NCI-H146 treated with DMSO at 0.1 percent for 48 hours (cell line): ENCODE data around the gene PPP3R1.

Experiments used
- DNase-seq: peaks from one replicate; lab custom pipeline; 2025; ENCODE audit not compliant: unreplicated experiment; lab: John Stamatoyannopoulos, UW

PPP3R1 gene, protein sequence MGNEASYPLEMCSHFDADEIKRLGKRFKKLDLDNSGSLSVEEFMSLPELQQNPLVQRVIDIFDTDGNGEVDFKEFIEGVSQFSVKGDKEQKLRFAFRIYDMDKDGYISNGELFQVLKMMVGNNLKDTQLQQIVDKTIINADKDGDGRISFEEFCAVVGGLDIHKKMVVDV

DNA sequence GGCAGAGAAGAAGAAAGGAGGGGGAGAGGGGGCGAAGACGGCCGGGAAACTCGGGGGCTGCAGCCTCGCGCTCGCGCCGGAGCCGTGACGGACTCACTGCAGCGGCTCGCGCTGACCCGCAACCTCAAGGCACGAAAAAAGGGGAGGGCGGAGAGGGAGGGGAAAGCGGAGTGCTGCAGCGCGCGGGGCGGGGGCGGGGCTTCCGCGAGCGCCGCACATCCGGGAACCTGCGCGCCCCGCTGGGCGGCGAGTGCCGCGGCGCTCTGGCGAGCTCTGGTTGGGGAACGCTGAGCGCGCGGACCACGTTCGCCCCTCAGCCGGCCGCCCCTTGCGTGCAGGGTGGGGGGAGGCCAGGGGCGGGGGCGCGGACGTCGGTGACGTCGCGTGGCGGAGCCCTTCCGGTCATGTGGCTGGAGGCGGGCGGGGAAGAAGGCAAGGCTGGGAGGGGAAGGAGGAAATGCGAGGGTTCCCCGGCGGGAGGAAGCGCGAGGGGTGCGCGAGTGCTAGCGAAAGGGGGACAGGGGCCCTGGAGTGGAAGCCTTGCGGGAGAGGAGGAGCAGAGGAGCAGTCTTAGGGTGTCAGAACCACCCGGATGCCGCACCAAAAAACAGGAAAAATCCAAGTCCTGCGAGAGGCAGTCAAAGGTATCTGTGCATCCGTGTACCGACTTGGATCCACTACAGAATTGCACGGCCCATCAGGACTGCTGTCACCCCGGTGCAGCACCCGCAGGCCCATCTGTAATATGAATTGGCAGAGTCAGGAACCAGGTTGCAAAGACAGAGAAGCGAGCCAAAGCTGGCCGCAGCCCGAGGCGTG is at the start of gene PPP3R1:
TSS of gene PPP3R1 (minus strand) at position 133 of the 819 bp plus-strand sequence. CDS start 405 bp downstream, outside the sequence.
- DNase-seq, result peak; percentile 81

GRCh38 chr2:68295516-68295915 is 43.2 kb upstream of the PPP3R1 start:
- DNase-seq, result no peak

GRCh38 chr2:68294913-68295312 is 42.6 kb upstream of the PPP3R1 start:
- DNase-seq, result no peak

DNA sequence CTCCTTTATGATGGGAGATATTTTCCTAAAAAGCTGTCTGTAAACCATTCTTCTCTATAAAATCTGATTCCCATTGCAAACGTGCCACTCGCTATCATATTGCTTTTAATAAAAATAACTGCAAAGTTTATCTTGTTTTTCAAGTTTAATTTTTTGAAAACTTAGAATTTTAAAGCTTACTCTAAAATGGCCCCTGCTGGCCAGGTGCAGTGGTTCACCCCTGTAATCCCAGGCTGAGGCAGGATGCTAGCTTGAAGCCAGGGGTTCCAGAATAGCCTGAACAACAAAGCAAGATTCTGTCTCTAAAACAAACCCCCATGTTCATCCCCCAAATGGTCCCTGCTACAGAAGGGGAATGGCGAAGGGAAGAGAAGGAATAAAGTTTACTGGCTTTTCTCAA is 41.9 kb upstream of the PPP3R1 start:
- DNase-seq, result no peak

GRCh38 chr2:68293755-68294154 is 41.4 kb upstream of the PPP3R1 start:
- DNase-seq, result no peak

DNA sequence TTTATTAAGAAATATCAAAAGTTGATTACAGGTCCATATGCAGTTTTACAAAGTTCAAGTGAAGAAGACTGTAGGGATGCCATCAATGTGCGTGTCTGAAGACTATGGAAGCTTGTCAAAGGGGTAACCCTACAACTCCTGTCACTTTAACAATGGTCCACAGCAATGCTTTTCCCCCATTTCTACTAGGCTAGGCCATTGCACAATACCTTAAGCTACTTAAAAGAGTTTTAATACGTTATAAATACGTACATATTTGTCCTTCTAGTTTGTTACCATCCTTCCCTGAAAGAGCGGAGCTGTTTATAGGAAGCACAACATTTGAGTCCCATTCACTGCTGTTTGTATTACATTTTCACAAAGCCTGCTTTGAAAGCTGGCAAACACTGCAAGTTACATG is 40.7 kb upstream of the PPP3R1 start:
- no peak for DNase-seq

DNA sequence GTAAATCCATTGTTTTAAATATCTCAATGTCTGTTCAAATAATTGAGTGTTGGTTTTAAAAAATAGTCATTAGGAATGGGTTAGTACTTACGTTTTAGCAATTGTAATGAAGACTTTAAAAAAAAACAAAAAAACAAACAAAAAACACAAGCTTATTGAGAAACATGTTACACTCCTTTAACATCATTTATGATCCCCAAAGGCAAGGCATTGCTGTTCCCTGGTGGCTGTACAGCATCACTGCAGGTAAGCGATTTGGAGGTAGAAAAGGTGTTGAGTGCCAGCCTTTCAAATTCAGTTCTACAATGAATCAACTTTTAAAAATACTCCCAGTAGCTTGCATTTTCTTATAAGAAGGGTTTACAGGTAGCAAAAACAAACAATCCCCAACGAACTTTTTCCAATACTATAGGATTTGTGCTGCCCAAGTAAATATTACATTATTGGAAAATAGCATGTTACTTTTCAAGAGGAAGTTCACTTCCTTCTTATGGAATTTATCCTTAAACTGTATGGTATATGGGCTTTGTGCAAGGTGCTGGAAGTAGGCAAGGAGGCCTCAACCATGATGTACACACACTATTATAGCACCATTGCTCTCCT is 39.9 kb upstream of the PPP3R1 start:
- peak; percentile 7 for DNase-seq

DNA sequence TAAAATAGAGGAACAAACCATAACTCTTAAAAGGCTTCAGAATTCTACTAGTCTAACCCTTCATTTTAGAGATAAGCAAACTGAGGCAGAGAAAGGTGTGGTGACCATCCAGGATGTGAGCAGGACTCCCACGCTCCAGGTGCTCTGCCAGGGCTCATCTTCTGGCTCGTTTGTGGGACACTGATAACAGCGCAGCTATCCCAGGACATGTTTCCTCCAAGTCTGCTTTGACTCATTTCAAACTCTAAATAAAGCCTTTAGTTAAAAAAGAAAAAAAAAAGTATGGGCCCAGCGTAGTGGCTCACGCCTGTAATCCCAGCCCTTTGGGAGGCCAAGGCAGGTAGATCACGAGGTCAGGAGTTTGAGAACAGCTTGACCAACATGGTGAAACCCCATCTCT is 39.0 kb upstream of the PPP3R1 start:
- no peak for DNase-seq

GRCh38 chr2:68290901-68291300 is 38.6 kb upstream of the PPP3R1 start:
- DNase-seq, result no peak

- no peak for DNase-seq
Measured at GRCh38 chr2:68287580-68288441, 35.5 kb upstream of the PPP3R1 start.

GRCh38 chr2:68284896-68285295 is 32.6 kb upstream of the PPP3R1 start:
- no peak for DNase-seq

- no peak for DNase-seq
Measured at GRCh38 chr2:68283419-68283812, 31.1 kb upstream of the PPP3R1 start.

DNA sequence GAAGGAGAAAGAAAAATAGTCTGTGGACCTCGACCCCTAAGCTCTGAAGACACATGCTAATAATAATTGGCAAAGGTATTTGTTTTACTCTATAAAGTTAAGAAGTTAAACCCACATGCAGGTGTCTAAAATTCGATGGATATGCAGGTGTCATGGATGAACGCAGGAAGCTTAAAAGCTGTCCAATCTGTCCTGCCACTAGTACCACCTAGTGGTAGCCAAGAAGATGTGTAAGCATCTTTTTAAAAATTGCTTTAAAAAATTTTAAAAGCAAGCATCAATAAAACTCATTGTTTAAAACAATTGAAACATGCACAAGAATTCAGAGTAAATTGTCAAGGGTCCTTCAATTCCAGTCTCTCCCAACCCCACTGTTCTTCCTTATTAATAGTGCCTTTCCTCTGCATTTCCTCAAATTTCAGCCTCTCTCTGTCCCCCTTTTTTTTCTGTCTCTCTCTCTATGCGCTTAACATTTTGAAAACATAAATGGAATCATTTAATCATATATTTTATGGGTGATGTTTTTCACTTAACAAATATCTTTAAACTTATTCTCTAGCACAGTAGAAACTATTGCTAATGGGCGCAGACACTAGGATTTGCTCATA is 30.6 kb upstream of the PPP3R1 start:
- peak; percentile 45 for DNase-seq

DNA sequence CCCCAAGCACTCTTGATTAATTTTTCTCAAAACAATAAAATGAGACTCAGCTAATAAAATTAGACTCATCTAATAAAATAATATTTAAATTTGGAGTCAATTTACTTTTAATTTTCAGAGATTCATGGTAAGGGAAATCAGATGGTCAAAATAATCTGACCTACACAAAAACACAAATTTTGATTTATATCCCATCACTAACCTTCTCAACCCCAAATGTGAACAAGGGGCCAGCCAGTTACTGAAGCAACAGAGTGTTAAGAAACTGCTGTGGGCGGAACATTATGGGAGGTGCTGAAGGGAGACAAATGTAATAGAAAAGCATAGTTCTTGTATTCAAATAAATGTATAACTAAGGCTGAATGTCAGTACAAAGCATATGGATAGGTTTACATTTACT is 28.5 kb upstream of the PPP3R1 start:
- DNase-seq, result no peak

- no peak for DNase-seq
Measured at GRCh38 chr2:68280348-68280747, 28.0 kb upstream of the PPP3R1 start.

- peak; percentile 11 for DNase-seq
Measured at GRCh38 chr2:68279691-68280090, 27.4 kb upstream of the PPP3R1 start.

GRCh38 chr2:68278169-68278568 is 25.8 kb upstream of the PPP3R1 start:
- no peak for DNase-seq

DNA sequence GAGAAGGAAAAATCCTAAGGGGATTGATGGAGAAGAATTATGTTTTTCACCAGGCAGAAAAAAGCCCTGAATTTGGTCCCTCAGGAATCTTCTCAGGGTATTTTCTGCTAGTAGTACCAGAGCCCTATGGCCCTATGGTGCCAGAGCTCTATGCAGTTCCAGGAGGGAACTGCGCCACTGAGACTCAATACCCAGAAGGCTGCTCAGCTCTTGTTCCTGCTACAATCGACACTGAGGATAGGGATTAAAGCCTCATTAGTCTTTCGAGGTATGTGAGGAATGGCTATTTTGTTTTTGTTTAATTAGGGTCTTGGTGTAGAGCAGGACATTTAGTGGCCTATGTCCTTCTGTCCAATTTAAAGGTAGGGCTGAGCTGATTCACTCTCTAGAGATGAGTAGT is 21.7 kb upstream of the PPP3R1 start:
- DNase-seq, result no peak

- no peak for DNase-seq
Measured at GRCh38 chr2:68272246-68272994, 20.1 kb upstream of the PPP3R1 start.

- no peak for DNase-seq
Measured at GRCh38 chr2:68266655-68267054, 14.3 kb upstream of the PPP3R1 start.
